Effector CD8-positive, alpha-beta T cell (primary cell): ENCODE results near the gene NCOA6.
A peak's percentile ranks its signal among the peaks of the same experiment; 100 is the strongest.
"Not testable (repeated sequence)": the region's sequence is repeated elsewhere in the genome, so short reads cannot be mapped to it uniquely, and the experiment has no call there.

Source experiments
- DNase-seq: peaks from one replicate; lab custom pipeline; 2025; lab: John Stamatoyannopoulos, UW

NCOA6 gene

GRCh38 chr20:34829191-34829590 lies 3.7 kb upstream of the NCOA6 start:
- no peak for DNase-seq

- peak; percentile 33 for DNase-seq
Observed at GRCh38 chr20:34824806-34825529, 483 bp downstream of the NCOA6 start.

- DNase-seq, result peak; percentile 59
Observed at GRCh38 chr20:34824452-34824805, 1.0 kb downstream of the NCOA6 start.

- no peak for DNase-seq
Observed at GRCh38 chr20:34824026-34824425, 1.4 kb downstream of the NCOA6 start.

GRCh38 chr20:34820805-34821578 lies 4.5 kb downstream of the NCOA6 start:
- no peak for DNase-seq

GRCh38 chr20:34817801-34818200 lies 7.7 kb downstream of the NCOA6 start:
- DNase-seq, result no peak

- DNase-seq, result no peak
Observed at GRCh38 chr20:34817072-34817471, 8.4 kb downstream of the NCOA6 start.

GRCh38 chr20:34815636-34816035 lies 9.8 kb downstream of the NCOA6 start:
- no peak for DNase-seq

GRCh38 chr20:34808583-34808982 lies 16.9 kb downstream of the NCOA6 start:
- no peak for DNase-seq

- DNase-seq, result not testable (repeated sequence)
Observed at GRCh38 chr20:34807944-34808465, 17.4 kb downstream of the NCOA6 start.

GRCh38 chr20:34806255-34806654 lies 19.2 kb downstream of the NCOA6 start:
- no peak for DNase-seq

- no peak for DNase-seq
Observed at GRCh38 chr20:34798871-34799270, 26.6 kb downstream of the NCOA6 start.

- no peak for DNase-seq
Observed at GRCh38 chr20:34798328-34798727, 27.1 kb downstream of the NCOA6 start.

- no peak for DNase-seq
Observed at GRCh38 chr20:34797012-34797995, 28.1 kb downstream of the NCOA6 start.

- no peak for DNase-seq
Observed at GRCh38 chr20:34794006-34794585, 31.4 kb downstream of the NCOA6 start.

GRCh38 chr20:34792687-34793363 lies 32.6 kb downstream of the NCOA6 start:
- DNase-seq, result no peak

GRCh38 chr20:34791289-34792020 lies 34.0 kb downstream of the NCOA6 start:
- DNase-seq, result no peak

- DNase-seq, result no peak
Observed at GRCh38 chr20:34781220-34781619, 44.2 kb downstream of the NCOA6 start.

- DNase-seq, result not testable (repeated sequence)
Observed at GRCh38 chr20:34780291-34780690, 45.2 kb downstream of the NCOA6 start.

- DNase-seq, result no peak
Observed at GRCh38 chr20:34776177-34776576, 49.3 kb downstream of the NCOA6 start.
